ENCODE results near the gene PITPNC1. TPM values are rescaled to one million over a fixed set of nuclear protein-coding genes. Genes with fewer than 3 reads are reported as not detected.

Gene PITPNC1
- total RNA-seq, 1 experiment from 2014 or later = 37.5 TPM

DNA sequence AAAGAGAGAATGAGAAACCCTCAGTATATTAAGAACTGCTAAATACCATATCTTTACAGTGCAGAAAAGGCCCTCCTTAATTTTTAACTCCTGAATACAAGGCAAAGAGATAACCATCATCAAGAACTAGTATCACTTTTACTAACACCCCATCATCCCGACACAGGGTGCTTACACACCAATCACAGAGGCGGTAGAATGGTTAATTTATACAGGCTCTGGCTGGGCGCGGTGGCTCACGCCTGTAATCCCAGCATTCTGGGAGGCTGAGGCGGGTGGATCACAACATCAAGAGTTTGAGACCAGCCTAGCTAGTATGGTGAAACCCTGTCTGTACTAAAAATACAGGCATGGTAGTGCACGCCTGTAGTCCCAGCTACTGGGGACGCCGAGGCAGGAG lies 14.9 kb upstream of the PITPNC1 start:
- Histone ChIP-seq H2BK120ac (ENCODE audit: low read depth, low read length, poor library complexity, severe bottlenecking) (no peak overlapping the region), H3K27ac (ENCODE audit: insufficient read length, low read depth, low read length) (no peak overlapping the region), H3K79me2 (ENCODE audit: insufficient read depth, low read length) (peaks cover 36% of the 10 kb centered on the region), H3K4me2 (ENCODE audit: insufficient read depth, insufficient read length, low read length) (no peak overlapping the region), H2BK5ac (ENCODE audit: insufficient read length, low read length) (no peak overlapping the region), H3K4ac (ENCODE audit: low read depth, low read length) (no peak overlapping the region), H3K27me3 (ENCODE audit: insufficient read depth, low read length) (no peaks in the 10 kb centered on the region), H2BK12ac (ENCODE audit: insufficient read length, low read depth, low read length) (no peak overlapping the region), H3T11ph (ENCODE audit: low read length) (no peak overlapping the region), H3K79me1 (ENCODE audit: insufficient read depth, low read depth, low read length, poor library complexity, severe bottlenecking) (peaks cover 2% of the 10 kb centered on the region), H3K56ac (ENCODE audit: insufficient read length, low read depth, low read length) (no peak overlapping the region), H2AFZ (ENCODE audit: low read length) (no peak overlapping the region), H3K4me1 (ENCODE audit: insufficient read depth, low read length) (peaks cover 4% of the 10 kb centered on the region), H3K18ac (ENCODE audit: insufficient read length, low read depth, low read length) (no peak overlapping the region), H3K9ac (ENCODE audit: extremely low read depth, insufficient read length, low read length) (no peak overlapping the region), H2BK20ac (ENCODE audit: low read depth, low read length, poor library complexity, severe bottlenecking) (no peak overlapping the region), H4K20me1 (ENCODE audit: control insufficient read depth, insufficient read depth, insufficient read length) (no peaks in the 10 kb centered on the region), H4K8ac (replicated peaks; ENCODE audit: insufficient read length, low read depth, low read length) (no peak overlapping the region), H3K14ac (ENCODE audit: insufficient read depth, low read length) (no peak overlapping the region), H3K23me2 (ENCODE audit: insufficient read length, low read depth, low read length, poor library complexity, severe bottlenecking) (peaks cover 7% of the 10 kb centered on the region), H2AK5ac (ENCODE audit: insufficient read length, low read length) (no peak overlapping the region), H4K5ac (ENCODE audit: insufficient read length, low read depth, low read length) (no peak overlapping the region), H3K9me3 (ENCODE audit: control insufficient read depth, low read depth, low read length) (no peaks in the 10 kb centered on the region), H4K91ac (ENCODE audit: insufficient read length, low read depth, low read length) (no peak overlapping the region), H3K23ac (ENCODE audit: insufficient read length, low read depth, low read length) (no peak overlapping the region), H2BK15ac (ENCODE audit: low read depth, low read length) (no peak overlapping the region)
- peaks cover 17 to 52% (median 24%) of the 10 kb centered on the region in 3 experiments for H3K36me3 Mint-ChIP-seq (ENCODE audit: insufficient read depth in 1 of 3, low read depth in 3 of 3)
- WGBS (ENCODE audit: extremely low coverage, insufficient read length, low lambda C conversion rate) = no CpG with 5 or more reads among the region's 9 CpGs
- H3K27me3 Mint-ChIP-seq (ENCODE audit: low read depth) = no peaks in the 10 kb centered on the region
- DNase-seq = no peak
- TF ChIP-seq, protein P1, sequence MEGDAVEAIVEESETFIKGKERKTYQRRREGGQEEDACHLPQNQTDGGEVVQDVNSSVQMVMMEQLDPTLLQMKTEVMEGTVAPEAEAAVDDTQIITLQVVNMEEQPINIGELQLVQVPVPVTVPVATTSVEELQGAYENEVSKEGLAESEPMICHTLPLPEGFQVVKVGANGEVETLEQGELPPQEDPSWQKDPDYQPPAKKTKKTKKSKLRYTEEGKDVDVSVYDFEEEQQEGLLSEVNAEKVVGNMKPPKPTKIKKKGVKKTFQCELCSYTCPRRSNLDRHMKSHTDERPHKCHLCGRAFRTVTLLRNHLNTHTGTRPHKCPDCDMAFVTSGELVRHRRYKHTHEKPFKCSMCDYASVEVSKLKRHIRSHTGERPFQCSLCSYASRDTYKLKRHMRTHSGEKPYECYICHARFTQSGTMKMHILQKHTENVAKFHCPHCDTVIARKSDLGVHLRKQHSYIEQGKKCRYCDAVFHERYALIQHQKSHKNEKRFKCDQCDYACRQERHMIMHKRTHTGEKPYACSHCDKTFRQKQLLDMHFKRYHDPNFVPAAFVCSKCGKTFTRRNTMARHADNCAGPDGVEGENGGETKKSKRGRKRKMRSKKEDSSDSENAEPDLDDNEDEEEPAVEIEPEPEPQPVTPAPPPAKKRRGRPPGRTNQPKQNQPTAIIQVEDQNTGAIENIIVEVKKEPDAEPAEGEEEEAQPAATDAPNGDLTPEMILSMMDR (conservative IDR thresholded peaks at IDR 0.05) = no peak
- H3K27ac Mint-ChIP-seq = no peak overlapping the region
- H3K4me3 Mint-ChIP-seq = no peak overlapping the region
- H3K9me3 Mint-ChIP-seq = no peaks in the 10 kb centered on the region
- H3K4me1 Mint-ChIP-seq = peaks cover 17 to 27% of the 10 kb centered on the region in 2 experiments

Data from H9 (cell line).